AG09309 (cell line): ENCODE measurements around the gene MAP6D1.

Source experiments
- DNase-seq: peaks from one replicate; pipeline ENCODE4 v3.0.0-alpha.2; 2010; ENCODE audit warnings: low read depth
- H3K4me3 ChIP-seq: 2 replicates; pipeline ENCODE4 v1.5.1; 2011; ENCODE audit warnings: mild to moderate bottlenecking, low read depth, low read length, moderate library complexity; ENCODE audit not compliant: control insufficient read depth
- CTCF ChIP-seq: IDR thresholded peaks from 2 replicates; pipeline ENCODE4 v1.5.1; 2011; ENCODE audit warnings: mild to moderate bottlenecking, low read depth, low read length, inconsistent platforms; ENCODE audit not compliant: insufficient read depth, control insufficient read depth; ENCODE audit errors: missing control alignments

The MAP6D1 gene

GRCh38 chr3:183815563-183815940 lies 9.8 kb downstream of the MAP6D1 start:
- H3K4me3 ChIP-seq = no peak overlapping the region
- no peak for DNase-seq
- TF ChIP-seq CTCF = no peak

GRCh38 chr3:183814240-183814639 lies 11.1 kb downstream of the MAP6D1 start:
- no peak for DNase-seq
- no peak for TF ChIP-seq CTCF
- H3K4me3 ChIP-seq = no peak overlapping the region

- no peak overlapping the region for H3K4me3 ChIP-seq
- DNase-seq = no peak
- no peak for TF ChIP-seq CTCF
Observed at GRCh38 chr3:183812761-183813445, 12.5 kb downstream of the MAP6D1 start.

- no peak overlapping the region for H3K4me3 ChIP-seq
- no peak for TF ChIP-seq CTCF
- no peak for DNase-seq
Observed at GRCh38 chr3:183811638-183812037, 13.7 kb downstream of the MAP6D1 start.

GRCh38 chr3:183810643-183811594 lies 14.5 kb downstream of the MAP6D1 start:
- no peak for DNase-seq
- no peak overlapping the region for H3K4me3 ChIP-seq
- TF ChIP-seq CTCF = no peak

GRCh38 chr3:183809270-183809669 lies 16.1 kb downstream of the MAP6D1 start:
- no peak for TF ChIP-seq CTCF
- no peak overlapping the region for H3K4me3 ChIP-seq
- DNase-seq = no peak
